ENCODE data around the gene VCY1B.
"Not testable (repeated sequence)": the region's sequence is repeated elsewhere in the genome, so short reads cannot be mapped to it uniquely, and the experiment has no call there.

Gene VCY1B

DNA sequence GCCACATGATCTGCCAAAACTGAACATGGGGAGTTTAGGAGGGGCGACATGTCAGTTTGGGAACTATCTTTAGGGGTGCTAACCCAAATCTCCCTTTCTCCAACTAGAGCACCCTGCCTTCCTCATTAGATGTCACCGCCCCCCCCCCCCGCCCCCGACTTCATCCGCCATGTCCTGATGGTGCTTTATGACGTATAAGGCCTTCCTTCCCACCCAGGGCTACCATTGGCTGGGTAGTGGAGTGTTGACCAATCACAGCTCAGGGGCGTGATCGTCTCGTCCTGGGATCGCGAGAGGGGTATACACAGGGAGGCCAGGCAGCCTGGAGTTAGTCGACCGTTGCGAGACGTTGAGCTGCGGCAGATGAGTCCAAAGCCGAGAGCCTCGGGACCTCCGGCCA is at the start of gene VCY1B:
VCY1B (plus strand) TSS at position 301 of the 400 bp plus-strand sequence; CDS start at position 364, 63 bp downstream.
- not testable (repeated sequence) for DNase-seq

DNA sequence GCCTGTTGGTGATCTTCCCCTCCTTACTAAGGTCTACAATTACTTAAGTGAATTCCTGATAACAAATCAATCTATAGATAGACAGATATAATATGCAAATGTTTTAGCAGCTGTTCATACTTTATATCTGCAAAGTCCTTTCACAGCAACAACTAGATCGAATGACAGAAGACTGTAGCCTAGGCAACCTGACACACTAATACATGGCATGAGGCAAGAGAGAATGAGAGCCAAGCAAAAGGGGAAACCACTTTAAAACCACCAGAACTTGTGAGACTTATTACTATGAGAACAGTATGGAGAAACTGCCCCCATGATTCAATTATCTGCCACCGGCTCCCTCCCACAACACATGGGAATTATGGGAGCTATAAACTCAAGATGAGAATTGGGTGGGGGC is 44.1 kb upstream of the VCY1B start:
- DNase-seq, result not testable (repeated sequence)

DNA sequence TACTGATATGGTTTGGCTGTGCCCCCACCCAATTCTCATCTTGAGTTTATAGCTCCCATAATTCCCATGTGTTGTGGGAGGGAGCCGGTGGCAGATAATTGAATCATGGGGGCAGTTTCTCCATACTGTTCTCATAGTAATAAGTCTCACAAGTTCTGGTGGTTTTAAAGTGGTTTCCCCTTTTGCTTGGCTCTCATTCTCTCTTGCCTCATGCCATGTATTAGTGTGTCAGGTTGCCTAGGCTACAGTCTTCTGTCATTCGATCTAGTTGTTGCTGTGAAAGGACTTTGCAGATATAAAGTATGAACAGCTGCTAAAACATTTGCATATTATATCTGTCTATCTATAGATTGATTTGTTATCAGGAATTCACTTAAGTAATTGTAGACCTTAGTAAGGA is 25.6 kb upstream of the VCY1B start:
- DNase-seq, result not testable (repeated sequence)

DNA sequence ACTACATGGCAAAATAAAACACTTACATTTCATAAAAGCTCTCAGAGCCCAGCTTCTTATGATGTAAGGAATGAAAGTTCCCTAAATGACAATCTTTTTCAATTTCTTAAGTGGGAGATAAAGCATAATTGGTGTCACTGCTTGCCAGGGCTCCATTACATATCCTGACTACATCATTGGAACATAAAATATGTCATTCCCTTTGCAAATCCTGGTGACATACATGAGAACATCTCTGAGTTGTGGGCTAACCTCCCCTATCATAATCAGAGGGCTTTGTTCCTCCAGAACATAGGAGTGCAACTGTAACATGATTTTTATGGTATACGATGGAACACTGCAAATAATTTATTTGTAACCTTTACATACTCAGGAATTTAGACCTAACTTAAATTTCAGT is 29.9 kb downstream of the VCY1B start:
- no peak for DNase-seq

Data from COR-L47 (cell line).